GM11168 (cell line): ENCODE data around the gene TPRN.

Source experiments
- in situ Hi-C: fragments of 300-500 bp; cut with MboI; formaldehyde crosslinking; loops from one replicate; pipeline ENCODE4 v1.12.0; 2022; ENCODE audit warnings: low sequenced_read_pairs; ENCODE audit not compliant: unreplicated experiment

TPRN gene

GRCh38 chr9:137176302-137177182 is 24.0 kb downstream of the TPRN start:
- in situ Hi-C loops, result no loop called here

GRCh38 chr9:137175345-137175961 is 25.1 kb downstream of the TPRN start:
- in situ Hi-C loops, result no loop called here

GRCh38 chr9:137174722-137175293 is 25.7 kb downstream of the TPRN start:
- in situ Hi-C loops, result no loop called here

- in situ Hi-C loops, result no loop called here
Observed at GRCh38 chr9:137173796-137174664, 26.5 kb downstream of the TPRN start.

- in situ Hi-C loops, result no loop called here
Observed at GRCh38 chr9:137172901-137173795, 27.4 kb downstream of the TPRN start.

GRCh38 chr9:137171149-137171900 is 29.2 kb downstream of the TPRN start:
- in situ Hi-C loops, result no loop called here

GRCh38 chr9:137170486-137171148 is 29.9 kb downstream of the TPRN start:
- in situ Hi-C loops, result no loop called here

GRCh38 chr9:137169896-137170358 is 30.6 kb downstream of the TPRN start, which contains the start of gene LRRC26:
Gene LRRC26 (minus strand): TSS chr9:137170051. CDS start chr9:137169943, 108 bp downstream.
- in situ Hi-C loops, result no loop called here

GRCh38 chr9:137168904-137169856 is 31.4 kb downstream of the TPRN start:
- in situ Hi-C loops, result no loop called here

GRCh38 chr9:137168573-137168903 is 32.0 kb downstream of the TPRN start:
- in situ Hi-C loops, result no loop called here

GRCh38 chr9:137167747-137168572 is 32.6 kb downstream of the TPRN start:
- in situ Hi-C loops, result no loop called here

- in situ Hi-C loops, result no loop called here
Observed at GRCh38 chr9:137167277-137167746, 33.2 kb downstream of the TPRN start.

- in situ Hi-C loops, result no loop called here
Observed at GRCh38 chr9:137166380-137167229, 33.9 kb downstream of the TPRN start.

GRCh38 chr9:137165250-137165836 is 35.2 kb downstream of the TPRN start:
- in situ Hi-C loops, result no loop called here
